ENCODE data around the gene SDSL. TPM values are rescaled to one million over a fixed set of nuclear protein-coding genes. Genes with fewer than 3 reads are reported as not detected.

The SDSL gene
- total and polyA plus RNA-seq, 5 donors = 4.2 to 9.5 (median 6.3) TPM

GRCh38 chr12:113387631-113388030, 34.5 kb upstream of the SDSL start:
- 96% methylated on average over 11 of the region's 11 CpGs for WGBS
- Histone ChIP-seq H3K9me3 (ENCODE audit: control insufficient read depth, low read length) (no peaks in the 10 kb centered on the region), H3K4me1 (ENCODE audit: control insufficient read depth, insufficient read depth, low read length) (no peaks in the 10 kb centered on the region), H3K4me3 (ENCODE audit: low read length) (no peak overlapping the region), H3K27ac (ENCODE audit: low read length) (no peak overlapping the region), H3K27me3 (ENCODE audit: control insufficient read depth, insufficient read depth) (no peaks in the 10 kb centered on the region)
- DNase-seq (no peak), ATAC-seq (no peak)
- intact Hi-C loops (cut with DNase I) = no loop called here

- Histone ChIP-seq H3K4me1 (ENCODE audit: control insufficient read depth, insufficient read depth, low read length) (no peaks in the 10 kb centered on the region), H3K4me3 (ENCODE audit: low read length) (no peak overlapping the region), H3K27ac (ENCODE audit: low read length) (no peak overlapping the region), H3K27me3 (ENCODE audit: control insufficient read depth, insufficient read depth) (no peaks in the 10 kb centered on the region), H3K9me3 (ENCODE audit: control insufficient read depth, low read length) (no peaks in the 10 kb centered on the region)
- DNase-seq (no peak), ATAC-seq (no peak)
- WGBS = 96% methylated on average over 14 of the region's 14 CpGs
- intact Hi-C loops (cut with DNase I) = no loop called here
Measured at GRCh38 chr12:113388351-113388750, 33.8 kb upstream of the SDSL start.

GRCh38 chr12:113390064-113391043, 31.8 kb upstream of the SDSL start:
- 93% methylated on average over 6 of the region's 6 CpGs for WGBS
- intact Hi-C loops (cut with DNase I) = no loop called here
- no peaks in the 10 kb centered on the region for H3K27me3 ChIP-seq (ENCODE audit: control insufficient read depth, insufficient read depth)
- H3K4me3 ChIP-seq (ENCODE audit: low read length) = no peak overlapping the region
- DNase-seq = no peak
- no peaks in the 10 kb centered on the region for H3K9me3 ChIP-seq (ENCODE audit: control insufficient read depth, low read length)
- H3K27ac ChIP-seq (ENCODE audit: low read length) = no peak overlapping the region
- no peak for ATAC-seq
- no peaks in the 10 kb centered on the region for H3K4me1 ChIP-seq (ENCODE audit: control insufficient read depth, insufficient read depth, low read length)

GRCh38 chr12:113391145-113391544, 31.0 kb upstream of the SDSL start:
- no peak for ATAC-seq
- no peak for DNase-seq
- 93% methylated on average over 3 of the region's 3 CpGs for WGBS
- H3K9me3 ChIP-seq (ENCODE audit: control insufficient read depth, low read length) = no peaks in the 10 kb centered on the region
- intact Hi-C loops (cut with DNase I) = no loop called here
- no peaks in the 10 kb centered on the region for H3K27me3 ChIP-seq (ENCODE audit: control insufficient read depth, insufficient read depth)
- H3K4me3 ChIP-seq (ENCODE audit: low read length) = no peak overlapping the region
- no peak overlapping the region for H3K27ac ChIP-seq (ENCODE audit: low read length)
- H3K4me1 ChIP-seq (ENCODE audit: control insufficient read depth, insufficient read depth, low read length) = no peaks in the 10 kb centered on the region

- H3K4me3 ChIP-seq (ENCODE audit: low read length) = no peak overlapping the region
- intact Hi-C loops (cut with DNase I) = no loop called here
- no peaks in the 10 kb centered on the region for H3K9me3 ChIP-seq (ENCODE audit: control insufficient read depth, low read length)
- no peak for ATAC-seq
- H3K27ac ChIP-seq (ENCODE audit: low read length) = no peak overlapping the region
- no peaks in the 10 kb centered on the region for H3K4me1 ChIP-seq (ENCODE audit: control insufficient read depth, insufficient read depth, low read length)
- DNase-seq = no peak
- no peaks in the 10 kb centered on the region for H3K27me3 ChIP-seq (ENCODE audit: control insufficient read depth, insufficient read depth)
- 87% methylated on average over 9 of the region's 9 CpGs for WGBS
Measured at GRCh38 chr12:113391650-113392337, 30.4 kb upstream of the SDSL start.

- ATAC-seq (no peak), DNase-seq (no peak)
- Histone ChIP-seq H3K27me3 (ENCODE audit: control insufficient read depth, insufficient read depth) (no peaks in the 10 kb centered on the region), H3K4me3 (ENCODE audit: low read length) (no peak overlapping the region), H3K27ac (ENCODE audit: low read length) (no peak overlapping the region), H3K4me1 (ENCODE audit: control insufficient read depth, insufficient read depth, low read length) (no peaks in the 10 kb centered on the region), H3K9me3 (ENCODE audit: control insufficient read depth, low read length) (no peaks in the 10 kb centered on the region)
- WGBS = 86% methylated on average over 7 of the region's 7 CpGs
- intact Hi-C loops (cut with DNase I) = no loop called here
Measured at GRCh38 chr12:113392520-113392919, 29.7 kb upstream of the SDSL start.

GRCh38 chr12:113392988-113393579, 29.1 kb upstream of the SDSL start:
- no peaks in the 10 kb centered on the region for H3K9me3 ChIP-seq (ENCODE audit: control insufficient read depth, low read length)
- peak; percentile 30 to 36 for ATAC-seq

GRCh38 chr12:113393749-113394148, 28.4 kb upstream of the SDSL start:
- ATAC-seq (no peak), DNase-seq (no peak)
- intact Hi-C loops (cut with DNase I) = no loop called here
- Histone ChIP-seq H3K9me3 (ENCODE audit: control insufficient read depth, low read length) (no peaks in the 10 kb centered on the region), H3K27me3 (ENCODE audit: control insufficient read depth, insufficient read depth) (no peaks in the 10 kb centered on the region), H3K4me3 (ENCODE audit: low read length) (no peak overlapping the region), H3K27ac (ENCODE audit: low read length) (no peak overlapping the region), H3K4me1 (ENCODE audit: control insufficient read depth, insufficient read depth, low read length) (no peaks in the 10 kb centered on the region)
- 86% methylated on average over 5 of the region's 5 CpGs for WGBS

More at GRCh38 chr12:113392988-113393579, 29.1 kb upstream of the SDSL start:
- H3K4me3 ChIP-seq (ENCODE audit: low read length) = no peak overlapping the region
- WGBS = 54% methylated on average over 17 of the region's 17 CpGs
- intact Hi-C loops (cut with DNase I) = no loop called here
- no peaks in the 10 kb centered on the region for H3K27me3 ChIP-seq (ENCODE audit: control insufficient read depth, insufficient read depth)
- DNase-seq = peak; percentile 39 to 73 (median 66)
- no peak overlapping the region for H3K27ac ChIP-seq (ENCODE audit: low read length)
- no peaks in the 10 kb centered on the region for H3K4me1 ChIP-seq (ENCODE audit: control insufficient read depth, insufficient read depth, low read length)

- 82% methylated on average over 5 of the region's 5 CpGs for whole genome bisulfite sequencing
- ATAC-seq = no peak
Measured at GRCh38 chr12:113395119-113395518, 27.1 kb upstream of the SDSL start.

GRCh38 chr12:113396200-113396599, 26.0 kb upstream of the SDSL start:
- no peaks in the 10 kb centered on the region for H3K9me3 ChIP-seq (ENCODE audit: control insufficient read depth, low read length)
- H3K27ac ChIP-seq (ENCODE audit: low read length) = no peak overlapping the region
- H3K27me3 ChIP-seq (ENCODE audit: control insufficient read depth, insufficient read depth) = no peaks in the 10 kb centered on the region
- intact Hi-C loops (cut with DNase I) = no loop called here
- no peak overlapping the region for H3K4me3 ChIP-seq (ENCODE audit: low read length)
- no peaks in the 10 kb centered on the region for H3K4me1 ChIP-seq (ENCODE audit: control insufficient read depth, insufficient read depth, low read length)
- DNase-seq (no peak), ATAC-seq (no peak)

More at GRCh38 chr12:113395119-113395518, 27.1 kb upstream of the SDSL start:
- H3K4me3 ChIP-seq (ENCODE audit: low read length) = no peak overlapping the region
- no peak for DNase-seq
- no peaks in the 10 kb centered on the region for H3K9me3 ChIP-seq (ENCODE audit: control insufficient read depth, low read length)
- no peaks in the 10 kb centered on the region for H3K27me3 ChIP-seq (ENCODE audit: control insufficient read depth, insufficient read depth)
- no peaks in the 10 kb centered on the region for H3K4me1 ChIP-seq (ENCODE audit: control insufficient read depth, insufficient read depth, low read length)
- no peak overlapping the region for H3K27ac ChIP-seq (ENCODE audit: low read length)
- intact Hi-C loops (cut with DNase I) = no loop called here
